HCT116 (cell line): ENCODE measurements around the gene CNR2. TPM values are rescaled to one million over a fixed set of nuclear protein-coding genes. Genes with fewer than 3 reads are reported as not detected.

Experiments used
- ATAC-seq: fragments of 200-7000 bp; cut with Tn5 transposase; 2 replicates; pipeline ENCODE4 v1.9.1; 2020; ENCODE audit warnings: mild to moderate bottlenecking, moderate library complexity
- BruUV-seq: library from RNA; stranded (reverse); fragments of 400-500 nt; replicated peaks from 2 replicates; lab custom pipeline; 2021; lab: Mats Ljungman, UMichigan
- CTCF ChIA-PET: fragments of 300-600 bp; sonication (Branson Sonifier 250); formaldehyde crosslinking; loops from one replicate; lab custom pipeline; 2021; ENCODE audit warnings: antibody characterized with exemption; lab: Charles Lee
- POLR2A ChIA-PET: fragments of 300-600, 350-600 bp; sonication (Branson Sonifier 250); formaldehyde crosslinking; loops from one replicate; lab custom pipeline; 2021; ENCODE audit warnings: antibody characterized with exemption; lab: Charles Lee
- RAD21 ChIA-PET, 2 experiments: fragments of 300-600 bp; sonication (Branson Sonifier 250); formaldehyde crosslinking; loops; one replicate each; lab custom pipeline; 2023; ENCODE audit warnings: low total read pairs in 2 of 2; ENCODE audit not compliant: uncharacterized antibody in 2 of 2, unreplicated experiment in 2 of 2, low non-redundant PET in 1 of 2; lab: Charles Lee
- DNase-seq: peaks from one replicate; pipeline ENCODE4 v3.0.0-alpha.2; 2010; ENCODE audit warnings: low read depth, low spot score
- H2AFZ ChIP-seq: fragments of 200-600 bp; shearing (Covaris generic), sonication (generic); 2 replicates; pipeline ENCODE4 v1.6.1; 2017; ENCODE audit warnings: low read depth, mixed run types, mixed read lengths, antibody characterized with exemption, low read length; ENCODE audit not compliant: poor library complexity, severe bottlenecking
- H3K27ac ChIP-seq: 2 replicates; pipeline ENCODE4 v1.5.1; 2012; ENCODE audit warnings: low read depth, low read length
- H3K27me3 ChIP-seq: fragments of 200-600 bp; sonication (generic); 2 replicates; pipeline ENCODE4 v1.6.1; 2016; ENCODE audit warnings: mixed run types, low read length, mixed read lengths; ENCODE audit not compliant: insufficient read depth
- H3K36me3 ChIP-seq, 2 experiments: fragments of 200-500 bp in 1 of 2; fragments of 200-600 bp in 1 of 2; sonication (Bioruptor generic) in 1 of 2; sonication (generic) in 1 of 2; 2 replicates each; pipeline versions ENCODE4 v1.5.1 to v1.6.1; 2014 to 2016; ENCODE audit warnings: low read length in 2 of 2, inconsistent platforms in 1 of 2, mixed read lengths in 1 of 2, mixed run types in 1 of 2; ENCODE audit not compliant: insufficient read depth in 2 of 2, control insufficient read depth in 1 of 2
- H3K4me1 ChIP-seq, 2 experiments: fragments of 200-600 bp in 1 of 2; sonication (generic) in 1 of 2; 2 replicates each; pipeline versions ENCODE4 v1.5.1 to v1.6.1; 2012 to 2017; ENCODE audit warnings: low read length in 2 of 2, inconsistent platforms in 1 of 2, mild to moderate bottlenecking in 1 of 2, mixed read lengths in 1 of 2, mixed run types in 1 of 2, moderate library complexity in 1 of 2; ENCODE audit not compliant: insufficient read depth in 2 of 2, control insufficient read depth in 1 of 2
- H3K4me2 ChIP-seq: fragments of 200-600 bp; sonication (generic); 2 replicates; pipeline ENCODE4 v1.6.1; 2017; ENCODE audit warnings: mixed run types, low read length, mixed read lengths
- H3K4me3 ChIP-seq, 2 experiments: fragments of 200-600 bp in 1 of 2; sonication (generic) in 1 of 2; replicated peaks in 1 of 2; 2 replicates each; pipeline ENCODE4 v1.5.1; 2011 to 2016; ENCODE audit warnings: low read length in 2 of 2, control low read depth in 1 of 2, low read depth in 1 of 2, mild to moderate bottlenecking in 1 of 2, mixed read lengths in 1 of 2, mixed run types in 1 of 2
- H3K79me2 ChIP-seq: fragments of 200-600 bp; sonication (generic); 2 replicates; pipeline ENCODE4 v1.6.1; 2017; ENCODE audit warnings: mild to moderate bottlenecking, mixed run types, low read length, moderate library complexity, mixed read lengths; ENCODE audit not compliant: insufficient read depth
- H3K9ac ChIP-seq: fragments of 200-600 bp; sonication (generic); 2 replicates; pipeline ENCODE4 v1.6.1; 2016; ENCODE audit warnings: low read length, mixed read lengths
- H3K9me2 ChIP-seq: fragments of 200-600 bp; sonication (generic), shearing (Covaris generic); 2 replicates; pipeline ENCODE4 v1.6.1; 2017; ENCODE audit warnings: mixed run types, mild to moderate bottlenecking, moderate library complexity; ENCODE audit not compliant: insufficient read depth
- H3K9me3 ChIP-seq, 2 experiments: fragments of 200-500 bp in 1 of 2; fragments of 200-600 bp in 1 of 2; sonication (Bioruptor generic) in 1 of 2; sonication (generic) in 1 of 2; 2 replicates each; pipeline ENCODE4 v1.6.1; 2014 to 2017; ENCODE audit warnings: low read length in 2 of 2, mixed read lengths in 2 of 2, inconsistent platforms in 1 of 2, low read depth in 1 of 2, mild to moderate bottlenecking in 1 of 2, mixed run types in 1 of 2, moderate library complexity in 1 of 2; ENCODE audit not compliant: control insufficient read depth in 1 of 2, insufficient read depth in 1 of 2
- H4K20me1 ChIP-seq: fragments of 200-600 bp; sonication (generic), shearing (Covaris generic); 2 replicates; pipeline ENCODE4 v1.6.1; 2017; ENCODE audit warnings: mixed run types, mild to moderate bottlenecking, moderate library complexity; ENCODE audit not compliant: insufficient read depth
- ATF3 ChIP-seq: IDR thresholded peaks from 2 replicates; pipeline ENCODE4 v1.6.1; 2012
- CBX3 ChIP-seq: IDR thresholded peaks from 2 replicates; pipeline ENCODE4 v1.6.1; 2012; ENCODE audit warnings: low read depth
- CTCF ChIP-seq, 3 experiments: fragments of 200-600 bp in 1 of 3; sonication (generic) in 1 of 3; IDR thresholded peaks in 2 of 3; conservative IDR thresholded peaks in 1 of 3; 2 replicates each; pipeline ENCODE4 v1.5.1; 2012 to 2017; ENCODE audit warnings: low read depth in 2 of 3, low read length in 2 of 3, antibody characterized with exemption in 1 of 3, borderline replicate concordance in 1 of 3, control low read depth in 1 of 3, mild to moderate bottlenecking in 1 of 3, mixed read lengths in 1 of 3, mixed run types in 1 of 3, moderate library complexity in 1 of 3; ENCODE audit not compliant: insufficient read depth in 1 of 3
- EGR1 ChIP-seq: IDR thresholded peaks from 2 replicates; pipeline ENCODE4 v1.6.1; 2012; ENCODE audit warnings: low read depth
- ELF1 ChIP-seq: IDR thresholded peaks from 2 replicates; pipeline ENCODE4 v1.6.1; 2012; ENCODE audit warnings: low read depth, borderline replicate concordance
- EZH2phosphoT487 ChIP-seq: fragments of 200-600 bp; IDR thresholded peaks from 2 replicates; pipeline ENCODE4 v1.6.1; 2018; ENCODE audit warnings: antibody characterized with exemption, borderline replicate concordance
- FOSL1 ChIP-seq: IDR thresholded peaks from 2 replicates; pipeline ENCODE4 v1.6.1; 2012; ENCODE audit warnings: low read depth
- JUND ChIP-seq: IDR thresholded peaks from 2 replicates; pipeline ENCODE4 v1.6.1; 2012
- MAX ChIP-seq: IDR thresholded peaks from 2 replicates; pipeline ENCODE4 v1.6.1; 2012
- POLR2A ChIP-seq: IDR thresholded peaks from 2 replicates; pipeline ENCODE4 v1.7.0; 2011; ENCODE audit warnings: borderline replicate concordance; ENCODE audit not compliant: insufficient read depth, insufficient read length; ENCODE audit errors: extremely low read depth
- POLR2AphosphoS5 ChIP-seq: IDR thresholded peaks from 2 replicates; pipeline ENCODE4 v1.6.1; 2011; ENCODE audit warnings: mild to moderate bottlenecking, low read depth, low read length, moderate library complexity
- RAD21 ChIP-seq: IDR thresholded peaks from 2 replicates; pipeline ENCODE4 v1.6.1; 2012; ENCODE audit warnings: low read depth, mild to moderate bottlenecking
- SRF ChIP-seq: IDR thresholded peaks from 2 replicates; pipeline ENCODE4 v1.6.1; 2012; ENCODE audit warnings: low read depth
- TCF7L2 ChIP-seq: IDR thresholded peaks from 2 replicates; pipeline ENCODE4 v1.7.0; 2011; ENCODE audit warnings: borderline replicate concordance, inconsistent platforms; ENCODE audit not compliant: insufficient read depth, insufficient read length; ENCODE audit errors: extremely low read depth
- intact Hi-C: fragments of 100-400 bp; cut with micrococcal nuclease; formaldehyde crosslinking; loops from 2 replicates; pipeline ENCODE4 v1.10.0; 2022
- total RNA-seq: library from RNA; stranded (reverse); gene quantifications from one replicate; pipeline ENCODE4 v1.2.1, GENCODE V29; 2021; ENCODE audit not compliant: unreplicated experiment

The CNR2 gene
- total RNA-seq, 1 experiment from 2014 or later = 0.05 TPM

GRCh38 chr1:23910553-23911246 lies 2.5 kb downstream of the CNR2 start:
- no peak overlapping the region for H3K27ac ChIP-seq
- no peak overlapping the region for H3K4me3 ChIP-seq
- RAD21 ChIA-PET = no interaction called here
- no peaks in the 10 kb centered on the region for H3K79me2 ChIP-seq
- H3K9ac ChIP-seq = no peak overlapping the region
- no peak overlapping the region for H2AFZ ChIP-seq
- TF ChIP-seq EGR1 = no peak
- TF ChIP-seq POLR2AphosphoS5 = no peak
- TF ChIP-seq JUND = no peak
- TF ChIP-seq SRF = no peak
- TF ChIP-seq TCF7L2 = no peak
- no peak for TF ChIP-seq CBX3
- no peak for TF ChIP-seq RAD21
- no peak for TF ChIP-seq POLR2A
- BruUV-seq = no TSS peak
- no peaks in the 10 kb centered on the region for H3K9me2 ChIP-seq
- H3K4me1 ChIP-seq = peaks cover 4 to 13% of the 10 kb centered on the region in 2 experiments
- DNase-seq (no peak), ATAC-seq (no peak)
- CTCF ChIA-PET = no interaction called here
- no peaks in the 10 kb centered on the region for H3K27me3 ChIP-seq
- H4K20me1 ChIP-seq = no peaks in the 10 kb centered on the region
- H3K36me3 ChIP-seq = no peaks in the 10 kb centered on the region
- intact Hi-C loops = no loop called here
- POLR2A ChIA-PET = no interaction called here
- H3K9me3 ChIP-seq = no peaks in the 10 kb centered on the region
- no peak overlapping the region for H3K4me2 ChIP-seq

- intact Hi-C loops = no loop called here
- no peak for DNase-seq
- Histone ChIP-seq H3K9ac (no peak overlapping the region), H3K4me3 (no peak overlapping the region), H4K20me1 (no peaks in the 10 kb centered on the region), H3K4me1 (peaks cover 4 to 13% of the 10 kb centered on the region in 2 experiments), H3K9me2 (no peaks in the 10 kb centered on the region), H3K27me3 (no peaks in the 10 kb centered on the region), H3K4me2 (no peak overlapping the region), H3K27ac (no peak overlapping the region), H3K79me2 (no peaks in the 10 kb centered on the region), H3K36me3 (no peaks in the 10 kb centered on the region), H2AFZ (no peak overlapping the region), H3K9me3 (no peaks in the 10 kb centered on the region)
- RAD21 ChIA-PET = interaction anchor here in 1 of 2 experiments (0.7 kb wide), 1 partner anchor 427 kb away, joined by 4 read pairs; no protein-coding TSS in a partner anchor
- CTCF ChIA-PET = no interaction called here
- no TSS peak for BruUV-seq
- ATAC-seq = no peak
- POLR2A ChIA-PET = no interaction called here
- TF ChIP-seq ELF1 (no peak), EZH2phosphoT487 (no peak), MAX (no peak), FOSL1 (no peak), ATF3 (no peak), CTCF (IDR thresholded peaks at IDR 0.05 in 2 of 3, conservative IDR thresholded peaks at IDR 0.05 in 1 of 3; ENCODE audit: borderline replicate concordance in 1 of 3, insufficient read depth in 1 of 3, low read depth in 2 of 3, low read length in 2 of 3) (no peak), EGR1 (no peak), POLR2AphosphoS5 (no peak)
These were observed 3.0 kb downstream of the CNR2 start for GRCh38 chr1:23910144-23910543.
